SK-N-MC (cell line): Measurements from ENCODE around the gene OPCML.

Source experiments
- EZH2 ChIP-seq: fragments of 200-600 bp; sonication (generic); IDR thresholded peaks from one replicate; pipeline ENCODE4 v1.6.1; 2017; ENCODE audit warnings: antibody characterized with exemption
- FOXP2 ChIP-seq: optimal IDR thresholded peaks from 2 replicates; pipeline ENCODE3; 2011; ENCODE audit warnings: mild to moderate bottlenecking, moderate library complexity; ENCODE audit not compliant: insufficient read depth; ENCODE audit errors: extremely low read length, control extremely low read depth
- POLR2AphosphoS5 ChIP-seq: IDR thresholded peaks from 2 replicates; pipeline ENCODE4 v1.6.1; 2012; ENCODE audit warnings: mild to moderate bottlenecking, low read depth, low read length, borderline replicate concordance

- TF ChIP-seq POLR2AphosphoS5 (no peak), EZH2 (no peak), FOXP2 (no peak)
Measured at GRCh38 chr11:133269267-133269666, 263.0 kb downstream of the OPCML start.
